Duodenal mucosa (tissue), 2 donors: ENCODE measurements around the gene ANKRD11.
A peak's percentile ranks its signal among the peaks of the same experiment; 100 is the strongest.

Experiments used
- H3K27ac ChIP-seq: one replicate; pipeline ENCODE4 v1.7.0; 2013; ENCODE audit warnings: low read depth, low read length
- H3K27me3 ChIP-seq, 2 donors: one replicate each; pipeline ENCODE4 v1.7.0; 2013; ENCODE audit warnings: low read length in 2 of 2, control low read depth in 1 of 2; ENCODE audit not compliant: insufficient read depth in 2 of 2, control insufficient read depth in 1 of 2
- H3K36me3 ChIP-seq, 2 donors: one replicate each; pipeline ENCODE4 v1.7.0; 2013; ENCODE audit warnings: low read length in 2 of 2, control low read depth in 1 of 2; ENCODE audit not compliant: insufficient read depth in 2 of 2, control insufficient read depth in 1 of 2
- H3K4me1 ChIP-seq, 2 donors: one replicate each; pipeline ENCODE4 v1.7.0; 2013; ENCODE audit warnings: low read length in 2 of 2, control low read depth in 1 of 2; ENCODE audit not compliant: insufficient read depth in 2 of 2, control insufficient read depth in 1 of 2
- H3K4me3 ChIP-seq, 2 donors: one replicate each; pipeline ENCODE4 v1.7.0; 2013; ENCODE audit warnings: low read length in 2 of 2, low read depth in 1 of 2
- H3K9ac ChIP-seq, 2 donors: one replicate each; pipeline ENCODE4 v1.7.0; 2013; ENCODE audit warnings: low read length in 2 of 2, low read depth in 1 of 2
- H3K9me3 ChIP-seq, 2 donors: one replicate each; pipeline ENCODE4 v1.7.0; 2013; ENCODE audit warnings: low read length in 2 of 2, control low read depth in 1 of 2; ENCODE audit not compliant: control insufficient read depth in 1 of 2

Gene ANKRD11

GRCh38 chr16:89279666-89280481, 210.5 kb downstream of the ANKRD11 start:
- Histone ChIP-seq H3K27ac (no peak overlapping the region), H3K9me3 (no peaks in the 10 kb centered on the region), H3K9ac (no peak overlapping the region), H3K4me3 (no peak overlapping the region), H3K27me3 (no peaks in the 10 kb centered on the region), H3K36me3 (peaks cover 18 to 76% of the 10 kb centered on the region in 2 donors), H3K4me1 (peaks cover 0 to 6% of the 10 kb centered on the region in 2 donors)

- no peak overlapping the region for H3K4me3 ChIP-seq
- no peaks in the 10 kb centered on the region for H3K9me3 ChIP-seq
- no peak overlapping the region for H3K9ac ChIP-seq
- H3K27me3 ChIP-seq = no peaks in the 10 kb centered on the region
- H3K36me3 ChIP-seq = peaks cover 11 to 76% of the 10 kb centered on the region in 2 donors
- H3K27ac ChIP-seq = no peak overlapping the region
- peaks cover 5 to 16% of the 10 kb centered on the region in 2 donors for H3K4me1 ChIP-seq
Observed at GRCh38 chr16:89278441-89279240, 211.7 kb downstream of the ANKRD11 start.

- peaks cover 14 to 75% of the 10 kb centered on the region in 2 donors for H3K36me3 ChIP-seq
- no peak overlapping the region for H3K9ac ChIP-seq
- no peak overlapping the region for H3K4me3 ChIP-seq
- no peak overlapping the region for H3K27ac ChIP-seq
- H3K4me1 ChIP-seq = peaks cover 5 to 16% of the 10 kb centered on the region in 2 donors
- no peaks in the 10 kb centered on the region for H3K27me3 ChIP-seq
- no peaks in the 10 kb centered on the region for H3K9me3 ChIP-seq
Observed at GRCh38 chr16:89277641-89278341, 212.6 kb downstream of the ANKRD11 start.

GRCh38 chr16:89277049-89277448, 213.3 kb downstream of the ANKRD11 start:
- Histone ChIP-seq H3K9ac (no peak overlapping the region), H3K4me3 (no peak overlapping the region), H3K27me3 (no peaks in the 10 kb centered on the region), H3K4me1 (peaks cover 5 to 16% of the 10 kb centered on the region in 2 donors), H3K9me3 (no peaks in the 10 kb centered on the region), H3K27ac (no peak overlapping the region), H3K36me3 (peaks cover 14 to 74% of the 10 kb centered on the region in 2 donors)

- H3K4me3 ChIP-seq = no peak overlapping the region
- peaks cover 5 to 16% of the 10 kb centered on the region in 2 donors for H3K4me1 ChIP-seq
- H3K27me3 ChIP-seq = no peaks in the 10 kb centered on the region
- H3K9ac ChIP-seq = no peak overlapping the region
- no peaks in the 10 kb centered on the region for H3K9me3 ChIP-seq
- peaks cover 14 to 75% of the 10 kb centered on the region in 2 donors for H3K36me3 ChIP-seq
- H3K27ac ChIP-seq = no peak overlapping the region
Observed at GRCh38 chr16:89275837-89276720, 214.3 kb downstream of the ANKRD11 start.

GRCh38 chr16:89275284-89275584, 215.1 kb downstream of the ANKRD11 start:
- no peak overlapping the region for H3K4me3 ChIP-seq
- no peaks in the 10 kb centered on the region for H3K27me3 ChIP-seq
- H3K36me3 ChIP-seq = peaks cover 14 to 77% of the 10 kb centered on the region in 2 donors
- H3K9ac ChIP-seq = no peak overlapping the region
- H3K4me1 ChIP-seq = peaks cover 5 to 18% of the 10 kb centered on the region in 2 donors
- no peaks in the 10 kb centered on the region for H3K9me3 ChIP-seq
- no peak overlapping the region for H3K27ac ChIP-seq

GRCh38 chr16:89274561-89275283, 215.6 kb downstream of the ANKRD11 start:
- Histone ChIP-seq H3K27me3 (no peaks in the 10 kb centered on the region), H3K4me3 (peak overlapping the region in 1 of 2 donors; percentile 1), H3K27ac (no peak overlapping the region), H3K9me3 (no peaks in the 10 kb centered on the region), H3K36me3 (peaks cover 14 to 83% of the 10 kb centered on the region in 2 donors), H3K4me1 (peaks cover 5 to 23% of the 10 kb centered on the region in 2 donors), H3K9ac (no peak overlapping the region)

GRCh38 chr16:89273741-89274472, 216.5 kb downstream of the ANKRD11 start:
- H3K36me3 ChIP-seq = peaks cover 17 to 84% of the 10 kb centered on the region in 2 donors
- no peak overlapping the region for H3K27ac ChIP-seq
- peaks cover 5 to 23% of the 10 kb centered on the region in 2 donors for H3K4me1 ChIP-seq
- no peaks in the 10 kb centered on the region for H3K27me3 ChIP-seq
- H3K4me3 ChIP-seq = peak overlapping the region in 1 of 2 donors; percentile 1
- no peaks in the 10 kb centered on the region for H3K9me3 ChIP-seq
- H3K9ac ChIP-seq = no peak overlapping the region
